Muscle of leg (tissue), 11 donors: Measurements from ENCODE around the gene ABTB2. TPM values are rescaled to one million over a fixed set of nuclear protein-coding genes. Genes with fewer than 3 reads are reported as not detected.
A peak's percentile ranks its signal among the peaks of the same experiment; 100 is the strongest.

Experiments
- DNase-seq: peaks from one replicate; pipeline ENCODE4 v3.0.0; 2013
- H3K27ac ChIP-seq: one replicate; pipeline ENCODE4 v1.5.1; 2013; ENCODE audit warnings: mild to moderate bottlenecking, low read length, control low read depth
- H3K27me3 ChIP-seq: one replicate; pipeline ENCODE4 v1.6.1; 2013; ENCODE audit warnings: low read length; ENCODE audit not compliant: control insufficient read depth, insufficient read depth
- H3K36me3 ChIP-seq: one replicate; pipeline ENCODE4 v1.6.1; 2013; ENCODE audit warnings: low read length; ENCODE audit not compliant: control insufficient read depth, insufficient read depth
- H3K4me1 ChIP-seq: one replicate; pipeline ENCODE4 v1.6.1; 2013; ENCODE audit warnings: low read length; ENCODE audit not compliant: control insufficient read depth, insufficient read depth
- H3K4me3 ChIP-seq: one replicate; pipeline ENCODE4 v1.5.1; 2013; ENCODE audit warnings: low read length, control low read depth
- H3K9me3 ChIP-seq: replicated peaks from 2 replicates; pipeline ENCODE4 v1.6.1; 2013; ENCODE audit warnings: low read depth, low read length; ENCODE audit not compliant: control insufficient read depth
- WGBS: methylation state at CpG from one replicate; pipeline ENCODE4 v1.1.5; 2013; ENCODE audit warnings: missing lambda C conversion rate; ENCODE audit not compliant: insufficient coverage; 5-methylcytosine and 5-hydroxymethylcytosine counted together
- polyA plus RNA-seq, 8 donors: library from polyadenylated mRNA; unstranded; fragments of 120-200 nt; gene quantifications; one replicate each; pipeline versions ENCODE4 v1.2.1 to v1.2.3, GENCODE V29; 2013; ENCODE audit warnings: inconsistent platforms in 1 of 8, low replicate concordance in 1 of 8; ENCODE audit not compliant: insufficient read length in 8 of 8, insufficient read depth in 1 of 8
- total RNA-seq: library from RNA; stranded (reverse); fragments of 120-200 nt; gene quantifications from one replicate; pipeline ENCODE4 v1.2.4, GENCODE V29; 2013

Gene ABTB2
- total and polyA plus RNA-seq, 9 donors: 3.5 to 8.5 (median 6.5) TPM

DNA sequence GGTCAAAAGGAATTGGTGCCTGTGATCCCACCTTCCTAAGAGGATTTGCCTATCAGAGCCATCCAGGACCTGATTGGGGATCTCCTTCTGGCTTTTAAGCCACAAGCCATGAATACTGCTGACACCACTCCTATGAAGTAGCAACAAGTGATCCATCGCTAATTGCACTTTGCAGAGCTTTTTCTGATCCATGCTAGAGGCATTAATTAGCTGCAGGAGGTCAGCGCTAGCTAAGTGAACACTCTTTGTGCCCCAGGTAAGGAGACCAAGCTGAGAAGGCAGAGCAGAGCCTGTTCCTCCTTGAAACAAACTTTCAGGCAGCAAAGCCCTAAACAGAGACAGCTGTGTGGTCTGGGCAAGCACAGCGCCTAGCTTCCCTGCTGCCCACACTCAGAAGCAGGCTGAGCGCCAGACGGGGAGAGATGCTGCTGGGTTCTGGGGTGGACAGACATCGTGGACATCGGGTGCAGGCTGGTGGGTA is 122.2 kb downstream of the ABTB2 start:
- 80% methylated on average over 6 of the region's 7 CpGs for WGBS
- peak overlapping the region; percentile 7 for H3K27ac ChIP-seq

DNA sequence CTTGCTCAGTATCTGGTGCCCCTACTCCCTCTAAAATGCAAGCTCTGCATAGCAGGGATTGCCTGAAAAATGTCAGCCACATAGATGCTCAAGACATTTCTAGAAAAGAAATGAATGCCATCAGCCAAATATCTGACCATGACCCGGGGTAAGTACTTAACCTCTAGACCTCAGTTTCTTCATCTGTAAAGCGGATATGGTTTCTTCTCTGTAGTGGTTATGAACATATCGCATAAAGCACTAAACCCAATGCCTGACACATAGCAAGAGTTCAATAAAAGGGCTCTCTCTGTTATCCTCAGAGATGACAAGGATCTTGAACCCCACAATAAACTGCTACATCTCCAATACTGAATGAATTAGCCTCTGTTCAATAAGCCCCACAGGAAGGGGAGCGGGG is 122.6 kb downstream of the ABTB2 start:
- no peak for DNase-seq
- Histone ChIP-seq H3K4me1 (peaks cover 20% of the 10 kb centered on the region), H3K27me3 (no peaks in the 10 kb centered on the region), H3K4me3 (no peak overlapping the region), H3K27ac (no peak overlapping the region), H3K36me3 (no peaks in the 10 kb centered on the region), H3K9me3 (no peaks in the 10 kb centered on the region)
- WGBS: 100% methylated on average over 1 of the region's 4 CpGs

More for the DNA sequence above, 122.2 kb downstream of the ABTB2 start:
- Histone ChIP-seq H3K4me1 (peaks cover 22% of the 10 kb centered on the region), H3K27me3 (no peaks in the 10 kb centered on the region), H3K4me3 (no peak overlapping the region), H3K36me3 (no peaks in the 10 kb centered on the region), H3K9me3 (no peaks in the 10 kb centered on the region)
- DNase-seq: no peak

DNA sequence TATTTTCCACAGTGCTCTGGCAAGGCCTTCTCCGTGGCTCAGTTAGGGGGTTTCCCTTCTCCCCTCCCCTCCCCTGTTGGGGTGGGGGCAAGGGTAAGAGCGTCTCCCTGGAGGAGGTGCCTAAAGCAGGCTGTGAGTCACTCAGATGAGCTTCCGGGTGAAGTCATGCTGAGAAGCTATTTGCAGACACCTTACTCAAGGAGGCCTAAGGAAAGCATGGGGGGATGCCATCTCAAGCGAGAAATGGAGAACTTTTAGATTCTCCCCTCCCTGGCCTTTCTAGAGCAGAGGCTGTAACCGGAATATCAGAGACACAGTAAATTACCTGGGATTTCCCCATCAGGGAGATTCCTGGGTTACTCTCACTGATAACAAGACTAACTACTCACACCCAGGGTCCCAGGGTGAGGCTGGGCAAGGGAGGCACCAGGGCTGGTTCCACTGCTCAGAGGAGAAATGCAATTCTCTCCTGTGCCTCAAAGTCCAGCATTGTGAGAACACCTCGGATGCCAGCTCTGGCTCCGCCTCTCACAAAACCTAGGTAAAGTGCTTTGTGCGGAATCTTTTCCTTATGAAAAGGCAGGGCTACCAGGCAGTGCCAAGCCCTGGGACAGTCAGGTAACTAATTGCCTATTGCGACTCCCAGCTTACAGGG is 123.6 kb downstream of the ABTB2 start:
- no peaks in the 10 kb centered on the region for H3K27me3 ChIP-seq
- DNase-seq: no peak
- H3K4me3 ChIP-seq: no peak overlapping the region
- H3K9me3 ChIP-seq: no peaks in the 10 kb centered on the region
- H3K27ac ChIP-seq: no peak overlapping the region
- WGBS: 73% methylated on average over 4 of the region's 9 CpGs
- H3K4me1 ChIP-seq: peaks cover 13% of the 10 kb centered on the region
- H3K36me3 ChIP-seq: no peaks in the 10 kb centered on the region

DNA sequence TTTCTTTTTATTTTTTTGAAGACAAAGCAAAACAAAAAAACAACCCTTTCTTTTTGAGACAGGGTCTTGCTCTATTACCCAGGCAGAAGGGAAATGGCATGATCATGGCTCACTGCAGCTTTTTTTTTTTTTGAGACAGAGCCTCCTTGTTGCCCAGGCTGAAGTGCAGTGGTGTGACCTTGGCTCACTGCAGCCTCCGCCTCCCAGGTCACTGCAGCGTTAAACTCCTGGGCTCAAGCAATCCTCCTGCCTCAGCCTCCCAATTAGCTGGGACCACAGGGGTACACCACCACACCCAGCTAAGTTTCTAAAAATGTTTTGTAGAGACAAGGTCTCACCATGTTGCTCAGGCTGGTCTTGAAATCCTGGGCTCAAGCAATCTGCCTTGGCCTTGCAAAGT is 124.6 kb downstream of the ABTB2 start:
- 80% methylated on average over 2 of the region's 2 CpGs for WGBS
- Histone ChIP-seq H3K4me3 (no peak overlapping the region), H3K27me3 (no peaks in the 10 kb centered on the region), H3K9me3 (no peaks in the 10 kb centered on the region), H3K27ac (no peak overlapping the region), H3K36me3 (no peaks in the 10 kb centered on the region), H3K4me1 (peaks cover 13% of the 10 kb centered on the region)
- no peak for DNase-seq

DNA sequence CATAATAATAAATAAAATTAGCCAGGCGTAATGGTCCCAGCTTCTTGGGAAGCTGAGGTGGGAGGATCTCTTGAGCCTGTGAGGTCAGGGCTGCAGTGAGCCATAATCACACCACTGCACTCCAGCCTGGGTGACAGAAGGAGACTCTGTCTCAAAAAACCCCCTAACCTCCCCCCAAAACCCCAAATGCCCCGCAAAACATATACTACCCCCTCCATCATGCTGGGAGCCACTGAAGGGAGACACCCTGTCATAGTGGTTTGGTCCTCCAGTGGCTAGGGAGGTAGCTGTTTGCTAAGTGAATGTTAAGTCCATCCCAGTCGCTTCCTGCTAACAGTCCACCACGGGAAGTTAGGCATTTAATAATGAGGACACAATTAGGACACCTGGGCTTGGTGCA is 125.0 kb downstream of the ABTB2 start:
- Histone ChIP-seq H3K9me3 (no peaks in the 10 kb centered on the region), H3K4me3 (no peak overlapping the region), H3K4me1 (peaks cover 13% of the 10 kb centered on the region), H3K27me3 (no peaks in the 10 kb centered on the region), H3K27ac (no peak overlapping the region), H3K36me3 (no peaks in the 10 kb centered on the region)
- 79% methylated on average over 2 of the region's 4 CpGs for WGBS
- no peak for DNase-seq

DNA sequence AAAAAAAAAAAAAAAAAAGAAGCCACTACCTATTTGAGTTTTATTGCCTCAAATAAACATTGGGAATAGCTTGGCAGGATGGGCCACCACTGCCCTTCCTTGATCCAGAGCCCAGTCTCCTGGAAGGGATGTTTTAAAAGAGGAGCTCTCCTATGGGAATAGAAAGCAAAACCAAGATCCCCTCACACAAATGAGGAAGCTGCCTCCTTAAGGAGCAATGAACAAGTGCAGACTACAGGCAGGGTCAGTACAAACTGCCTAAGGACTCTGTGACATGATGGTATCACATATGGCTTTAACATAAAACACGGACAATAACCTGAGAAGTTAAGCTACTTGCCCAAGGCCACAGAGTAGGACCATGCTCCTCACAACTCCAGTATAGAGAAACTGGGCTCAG is 131.6 kb downstream of the ABTB2 start:
- Histone ChIP-seq H3K27ac (no peak overlapping the region), H3K27me3 (peaks cover 5% of the 10 kb centered on the region), H3K4me3 (no peak overlapping the region), H3K4me1 (peaks cover 11% of the 10 kb centered on the region), H3K36me3 (no peaks in the 10 kb centered on the region), H3K9me3 (no peaks in the 10 kb centered on the region)
- no peak for DNase-seq
- WGBS: no CpG with 5 or more reads among the region's 1 CpG

DNA sequence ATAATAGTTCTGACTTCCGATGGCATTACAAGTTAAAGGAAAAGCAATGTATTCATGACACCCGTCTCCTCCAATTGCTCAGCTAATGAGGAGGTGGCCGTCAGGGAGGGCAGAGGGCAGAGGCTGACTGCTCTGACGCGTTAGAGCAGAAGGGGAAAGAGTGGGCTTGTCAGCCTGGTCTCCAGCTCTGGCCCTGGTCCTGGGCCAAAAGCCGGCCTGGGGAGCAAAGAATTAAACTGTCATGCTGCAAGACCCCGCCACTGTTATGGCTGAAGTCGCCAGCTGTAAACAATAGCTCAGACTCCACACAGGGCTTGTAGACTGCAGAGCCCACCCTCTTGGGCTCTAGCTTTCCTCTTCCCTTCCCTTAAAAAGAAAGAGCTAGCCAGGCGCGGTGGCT is 132.7 kb downstream of the ABTB2 start:
- H3K4me1 ChIP-seq: peaks cover 12% of the 10 kb centered on the region
- no peak overlapping the region for H3K27ac ChIP-seq
- DNase-seq: no peak
- WGBS: 69% methylated on average over 6 of the region's 10 CpGs
- peaks cover 5% of the 10 kb centered on the region for H3K27me3 ChIP-seq
- H3K36me3 ChIP-seq: no peaks in the 10 kb centered on the region
- no peaks in the 10 kb centered on the region for H3K9me3 ChIP-seq
- no peak overlapping the region for H3K4me3 ChIP-seq

DNA sequence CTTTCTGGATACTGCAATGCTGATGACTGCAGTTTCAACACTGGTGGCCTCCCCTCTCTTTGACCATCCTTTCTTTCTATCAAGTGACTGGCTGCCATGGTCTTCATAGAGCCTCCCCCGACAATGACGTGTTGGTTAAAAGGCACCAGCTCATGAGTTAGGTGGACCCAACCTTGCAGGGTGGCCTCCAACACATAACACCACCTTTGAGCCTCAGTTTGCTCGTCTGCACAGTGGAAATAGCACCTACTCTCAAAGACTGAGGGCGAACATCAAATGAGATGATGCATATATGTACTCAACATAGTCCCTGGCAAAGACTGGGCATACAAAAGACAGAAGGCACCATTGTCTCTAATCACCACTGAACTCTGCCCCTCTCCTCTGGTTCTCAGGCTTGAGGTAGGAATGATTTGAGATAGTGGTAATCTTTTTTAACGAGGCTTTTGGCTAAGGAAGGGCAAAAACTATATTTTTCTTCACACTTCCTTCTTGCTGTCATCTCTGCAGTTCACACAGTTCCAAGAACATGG is 133.3 kb downstream of the ABTB2 start:
- DNase-seq: no peak
- Histone ChIP-seq H3K27ac (no peak overlapping the region), H3K27me3 (peaks cover 5% of the 10 kb centered on the region), H3K36me3 (no peaks in the 10 kb centered on the region), H3K9me3 (no peaks in the 10 kb centered on the region), H3K4me3 (no peak overlapping the region), H3K4me1 (peaks cover 13% of the 10 kb centered on the region)
- WGBS: no CpG with 5 or more reads among the region's 5 CpGs

DNA sequence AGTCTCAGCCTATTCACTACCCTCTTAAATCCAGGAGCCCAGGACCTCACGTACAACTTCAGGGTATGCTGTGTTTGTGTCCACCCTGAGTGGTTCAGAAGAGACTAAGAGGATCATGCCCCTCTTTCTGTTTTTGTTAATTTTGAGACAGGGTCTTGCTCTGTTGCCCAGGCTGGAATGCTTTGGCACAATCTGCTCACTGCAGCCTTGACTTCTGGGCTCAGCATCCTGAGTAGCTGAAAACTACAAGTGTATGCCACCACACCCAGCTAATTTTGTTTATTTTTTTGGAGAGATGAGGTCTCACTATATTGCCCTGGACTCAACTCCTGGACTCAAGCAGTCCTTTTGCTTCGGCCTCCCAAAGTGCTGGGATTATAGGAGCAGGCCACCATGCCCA is 133.9 kb downstream of the ABTB2 start:
- WGBS: 91% methylated on average over 1 of the region's 2 CpGs
- Histone ChIP-seq H3K27ac (no peak overlapping the region), H3K27me3 (peaks cover 5% of the 10 kb centered on the region), H3K4me1 (peaks cover 13% of the 10 kb centered on the region), H3K36me3 (no peaks in the 10 kb centered on the region), H3K9me3 (no peaks in the 10 kb centered on the region), H3K4me3 (no peak overlapping the region)
- no peak for DNase-seq

DNA sequence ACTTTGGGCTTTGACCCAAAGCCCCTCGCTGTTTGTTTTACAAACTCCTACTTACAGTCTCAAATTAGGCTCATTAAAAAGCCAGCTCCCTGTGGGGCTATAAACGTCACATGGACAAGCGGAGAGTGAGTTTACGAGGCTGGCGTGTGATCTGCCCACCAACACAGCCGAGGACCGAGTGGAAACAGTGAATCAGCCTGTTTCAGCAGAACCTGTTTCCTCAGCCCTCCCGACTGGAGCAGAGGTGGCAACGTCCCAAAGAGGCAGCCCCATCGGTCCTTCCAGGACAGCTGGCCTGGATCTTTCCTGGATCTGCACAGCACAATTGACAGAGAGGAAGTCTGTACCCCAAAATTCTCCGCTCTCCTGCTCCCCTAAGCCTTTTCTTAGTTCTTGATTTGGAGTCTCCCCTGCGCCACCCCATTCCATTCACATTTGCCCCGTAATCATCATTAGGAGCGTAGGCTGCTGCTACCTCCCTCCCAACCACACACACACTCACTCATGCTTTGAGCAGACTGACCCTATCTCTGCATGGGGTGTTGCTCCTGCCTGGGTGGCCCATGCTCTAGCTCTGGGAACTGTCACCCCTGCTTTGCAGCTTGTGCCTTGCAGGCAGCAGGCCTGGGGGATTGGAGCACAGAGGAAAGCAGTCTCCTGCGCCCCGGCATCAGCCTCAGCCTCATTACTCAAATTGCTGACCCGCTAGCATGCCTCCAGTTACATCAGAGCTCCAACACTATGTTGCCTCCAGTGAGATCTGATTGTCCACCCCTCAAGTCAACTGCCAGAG is 134.6 kb downstream of the ABTB2 start:
- no peak overlapping the region for H3K4me3 ChIP-seq
- H3K27me3 ChIP-seq: peaks cover 5% of the 10 kb centered on the region
- no peaks in the 10 kb centered on the region for H3K9me3 ChIP-seq
- DNase-seq: peak; percentile 74
- WGBS: 39% methylated on average over 17 of the region's 17 CpGs
- no peaks in the 10 kb centered on the region for H3K36me3 ChIP-seq
- H3K4me1 ChIP-seq: peaks cover 13% of the 10 kb centered on the region
- H3K27ac ChIP-seq: no peak overlapping the region
